ENCODE measurements around the gene TBC1D17. TPM values are rescaled to one million over a fixed set of nuclear protein-coding genes. Genes with fewer than 3 reads are reported as not detected.

TBC1D17 gene
- total and polyA plus RNA-seq, 2 of the 13 experiments (the other 11 are each of a cell fraction or from before 2014, with no cell fraction given) = 9.7 to 16.9 TPM

DNA sequence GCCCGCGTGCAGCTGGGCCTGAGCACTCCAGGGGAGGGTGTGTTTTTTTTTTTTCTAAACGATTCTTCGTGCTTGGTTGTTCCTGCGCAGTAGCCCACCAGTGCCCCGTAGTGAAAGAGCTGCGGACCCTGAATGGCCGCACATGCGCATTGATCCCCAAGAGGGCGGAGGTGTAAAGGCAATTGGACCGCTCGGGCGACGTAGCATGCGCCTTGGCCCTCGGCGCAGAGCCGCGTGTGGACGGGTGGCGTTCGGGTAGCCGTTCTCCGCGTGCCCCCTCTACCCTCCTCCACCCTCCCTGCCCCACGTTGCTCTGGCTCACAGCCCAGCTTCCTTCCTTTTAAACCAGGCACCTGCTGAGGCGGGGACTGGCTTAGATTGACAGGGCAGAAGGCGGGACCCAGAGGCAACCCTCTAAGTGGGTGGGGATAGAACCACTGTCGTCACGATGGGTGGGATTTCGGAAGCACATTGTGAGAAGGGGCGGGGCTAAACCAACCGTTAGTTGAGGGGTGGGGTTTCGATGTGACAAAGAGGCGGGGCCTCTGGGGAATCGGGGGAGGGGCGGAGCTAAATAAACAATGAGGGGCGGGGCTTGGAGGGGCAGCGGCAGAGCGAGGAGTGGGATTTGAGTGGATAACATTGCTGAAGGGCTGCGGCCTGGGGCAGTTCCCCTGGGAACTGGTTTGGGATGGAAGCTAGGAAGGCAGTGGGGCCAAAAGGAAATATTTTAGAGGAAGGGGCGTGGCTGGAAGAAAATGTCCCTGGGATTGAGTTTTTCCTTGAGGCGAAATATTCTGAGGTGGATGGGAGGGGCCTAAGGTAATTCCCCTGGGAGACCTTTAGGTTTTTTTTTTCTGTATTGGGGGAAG lies 52.3 kb downstream of the TBC1D17 start (continued):
- TF ChIP-seq MAZ (IDR thresholded peaks at IDR 0.05; ENCODE audit: borderline replicate concordance, low read depth, low read length) (peak; percentile 53; the same call in 1 of the 2 replicates), MAZ (CRISPR knock-in tag; IDR thresholded peaks at IDR 0.05; ENCODE audit: low read depth) (peak; percentile 38; the same call in 1 of the 2 replicates), ZFP1 (CRISPR knock-in tag; IDR thresholded peaks at IDR 0.05) (no peak; the same call in 1 of the 2 replicates), MAX (IDR thresholded peaks at IDR 0.05) (peak; percentile 91), JUND (CRISPR knock-in tag; IDR thresholded peaks at IDR 0.05) (0 out of 2 replicates have a peak, but pooled peaks have one; percentile 51), EP300 (IDR thresholded peaks at IDR 0.05; ENCODE audit: low read depth in 2 of 2, low read length in 2 of 2) (no peak), EP300 (CRISPR knock-in tag; IDR thresholded peaks at IDR 0.05; ENCODE audit: borderline replicate concordance) (peak; percentile 11; the same call in 1 of the 2 replicates), ZNF703 (CRISPR knock-in tag; IDR thresholded peaks at IDR 0.05; ENCODE audit: borderline replicate concordance) (peak; percentile 18; the same call in 1 of the 2 replicates), FOXC1 (CRISPR knock-in tag; IDR thresholded peaks at IDR 0.05; ENCODE audit: borderline replicate concordance) (no peak), ZNF460 (CRISPR knock-in tag; IDR thresholded peaks at IDR 0.05; ENCODE audit: borderline replicate concordance) (no peak), POLR2AphosphoS5 (IDR thresholded peaks at IDR 0.05; ENCODE audit: low read depth, low read length) (peak; percentile 92), ZNF709 (CRISPR knock-in tag; IDR thresholded peaks at IDR 0.05) (peak; percentile 60), PHF8 (CRISPR knock-in tag; IDR thresholded peaks at IDR 0.05) (peak; percentile 50; the same call in 1 of the 2 replicates), PTBP1 (IDR thresholded peaks at IDR 0.05; ENCODE audit: low read depth, low read length, poor library complexity, severe bottlenecking) (peak; percentile 84), SCMH1 (CRISPR knock-in tag; IDR thresholded peaks at IDR 0.05; ENCODE audit: borderline replicate concordance) (no peak), ZNF180 (CRISPR knock-in tag; IDR thresholded peaks at IDR 0.05; ENCODE audit: borderline replicate concordance, low read depth) (no peak), ZNF781 (CRISPR knock-in tag; IDR thresholded peaks at IDR 0.05; ENCODE audit: borderline replicate concordance, not compliant biosample characterization) (peak; percentile 50), ZNF792 (CRISPR knock-in tag; IDR thresholded peaks at IDR 0.05) (0 out of 2 replicates have a peak, but pooled peaks have one; percentile 53), ZNF629 (CRISPR knock-in tag; conservative IDR thresholded peaks at IDR 0.05) (0 out of 2 replicates have a peak, but pooled peaks have one; percentile 5), MED1 (CRISPR knock-in tag; IDR thresholded peaks at IDR 0.05) (peak; percentile 72; the same call in 1 of the 2 replicates), WIZ (CRISPR knock-in tag; IDR thresholded peaks at IDR 0.05) (peak; percentile 54; the same call in 1 of the 2 replicates), TCF12 (IDR thresholded peaks at IDR 0.05) (no peak), TCF12 (CRISPR knock-in tag; IDR thresholded peaks at IDR 0.05) (no peak), JARID2 (CRISPR knock-in tag; IDR thresholded peaks at IDR 0.05; ENCODE audit: insufficient replicate concordance) (no peak)
- TF ChIP-seq, protein P1, sequence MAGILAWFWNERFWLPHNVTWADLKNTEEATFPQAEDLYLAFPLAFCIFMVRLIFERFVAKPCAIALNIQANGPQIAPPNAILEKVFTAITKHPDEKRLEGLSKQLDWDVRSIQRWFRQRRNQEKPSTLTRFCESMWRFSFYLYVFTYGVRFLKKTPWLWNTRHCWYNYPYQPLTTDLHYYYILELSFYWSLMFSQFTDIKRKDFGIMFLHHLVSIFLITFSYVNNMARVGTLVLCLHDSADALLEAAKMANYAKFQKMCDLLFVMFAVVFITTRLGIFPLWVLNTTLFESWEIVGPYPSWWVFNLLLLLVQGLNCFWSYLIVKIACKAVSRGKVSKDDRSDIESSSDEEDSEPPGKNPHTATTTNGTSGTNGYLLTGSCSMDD (CRISPR knock-in tag; IDR thresholded peaks at IDR 0.05) = no peak
- TF ChIP-seq, protein P2, sequence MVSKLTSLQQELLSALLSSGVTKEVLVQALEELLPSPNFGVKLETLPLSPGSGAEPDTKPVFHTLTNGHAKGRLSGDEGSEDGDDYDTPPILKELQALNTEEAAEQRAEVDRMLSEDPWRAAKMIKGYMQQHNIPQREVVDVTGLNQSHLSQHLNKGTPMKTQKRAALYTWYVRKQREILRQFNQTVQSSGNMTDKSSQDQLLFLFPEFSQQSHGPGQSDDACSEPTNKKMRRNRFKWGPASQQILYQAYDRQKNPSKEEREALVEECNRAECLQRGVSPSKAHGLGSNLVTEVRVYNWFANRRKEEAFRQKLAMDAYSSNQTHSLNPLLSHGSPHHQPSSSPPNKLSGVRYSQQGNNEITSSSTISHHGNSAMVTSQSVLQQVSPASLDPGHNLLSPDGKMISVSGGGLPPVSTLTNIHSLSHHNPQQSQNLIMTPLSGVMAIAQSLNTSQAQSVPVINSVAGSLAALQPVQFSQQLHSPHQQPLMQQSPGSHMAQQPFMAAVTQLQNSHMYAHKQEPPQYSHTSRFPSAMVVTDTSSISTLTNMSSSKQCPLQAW (CRISPR knock-in tag; IDR thresholded peaks at IDR 0.05) = peak; percentile 68
- TF ChIP-seq, protein P3, sequence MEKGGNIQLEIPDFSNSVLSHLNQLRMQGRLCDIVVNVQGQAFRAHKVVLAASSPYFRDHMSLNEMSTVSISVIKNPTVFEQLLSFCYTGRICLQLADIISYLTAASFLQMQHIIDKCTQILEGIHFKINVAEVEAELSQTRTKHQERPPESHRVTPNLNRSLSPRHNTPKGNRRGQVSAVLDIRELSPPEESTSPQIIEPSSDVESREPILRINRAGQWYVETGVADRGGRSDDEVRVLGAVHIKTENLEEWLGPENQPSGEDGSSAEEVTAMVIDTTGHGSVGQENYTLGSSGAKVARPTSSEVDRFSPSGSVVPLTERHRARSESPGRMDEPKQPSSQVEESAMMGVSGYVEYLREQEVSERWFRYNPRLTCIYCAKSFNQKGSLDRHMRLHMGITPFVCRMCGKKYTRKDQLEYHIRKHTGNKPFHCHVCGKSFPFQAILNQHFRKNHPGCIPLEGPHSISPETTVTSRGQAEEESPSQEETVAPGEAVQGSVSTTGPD (CRISPR knock-in tag; IDR thresholded peaks at IDR 0.05) = no peak
